Osteocyte (in vitro differentiated cells): ENCODE measurements around the gene INTS3. TPM values are rescaled to one million over a fixed set of nuclear protein-coding genes. Genes with fewer than 3 reads are reported as not detected.
A peak's percentile ranks its signal among the peaks of the same experiment; 100 is the strongest.

Source experiments
- DNase-seq: peaks from one replicate; pipeline ENCODE4 v3.0.0; 2021; ENCODE audit warnings: mixed read lengths; ENCODE audit not compliant: unreplicated experiment; ENCODE audit errors: extremely low spot score
- H3K27ac Mint-ChIP-seq: one replicate; pipeline ENCODE4 v1.8.0; 2021; ENCODE audit warnings: mild to moderate bottlenecking, mixed read lengths; ENCODE audit not compliant: unreplicated experiment
- H3K27me3 Mint-ChIP-seq: one replicate; pipeline ENCODE4 v1.8.0; 2021; ENCODE audit warnings: mixed read lengths; ENCODE audit not compliant: unreplicated experiment
- H3K36me3 Mint-ChIP-seq: one replicate; pipeline ENCODE4 v1.8.0; 2021; ENCODE audit warnings: mixed read lengths; ENCODE audit not compliant: unreplicated experiment
- H3K4me1 Mint-ChIP-seq: one replicate; pipeline ENCODE4 v1.8.0; 2021; ENCODE audit warnings: mixed read lengths; ENCODE audit not compliant: unreplicated experiment
- H3K4me3 Mint-ChIP-seq: one replicate; pipeline ENCODE4 v1.8.0; 2021; ENCODE audit warnings: mild to moderate bottlenecking, moderate library complexity, mixed read lengths; ENCODE audit not compliant: unreplicated experiment
- H3K9me3 Mint-ChIP-seq: one replicate; pipeline ENCODE4 v1.8.0; 2021; ENCODE audit warnings: mixed read lengths; ENCODE audit not compliant: unreplicated experiment
- CTCF ChIP-seq: fragments of 200-600 bp; sonication (generic); IDR thresholded peaks from 2 replicates; pipeline ENCODE4 v1.5.0; 2021; ENCODE audit warnings: antibody characterized with exemption, mild to moderate bottlenecking, moderate library complexity
- total RNA-seq: library from RNA; stranded (reverse); gene quantifications from 2 replicates; pipeline ENCODE4 v1.2.1, GENCODE V29; 2021

INTS3 gene
- total RNA-seq, 1 donor from 2014 or later = 65.9 TPM

GRCh38 chr1:153733970-153734369 is 6.1 kb downstream of the INTS3 start:
- Mint-ChIP-seq H3K4me3 (no peak overlapping the region), H3K36me3 (no peaks in the 10 kb centered on the region), H3K27me3 (no peaks in the 10 kb centered on the region), H3K9me3 (no peaks in the 10 kb centered on the region), H3K27ac (peak overlapping the region; percentile 9), H3K4me1 (peaks cover 19% of the 10 kb centered on the region)
- DNase-seq = no peak
- TF ChIP-seq CTCF = no peak

- Mint-ChIP-seq H3K4me1 (peaks cover 14% of the 10 kb centered on the region), H3K27me3 (no peaks in the 10 kb centered on the region), H3K4me3 (no peak overlapping the region), H3K36me3 (no peaks in the 10 kb centered on the region), H3K27ac (peak overlapping the region; percentile 9), H3K9me3 (no peaks in the 10 kb centered on the region)
- no peak for DNase-seq
- TF ChIP-seq CTCF = no peak
Observed at GRCh38 chr1:153734396-153735089, 6.7 kb downstream of the INTS3 start.

- no peaks in the 10 kb centered on the region for H3K36me3 Mint-ChIP-seq
- H3K9me3 Mint-ChIP-seq = no peaks in the 10 kb centered on the region
- no peak overlapping the region for H3K27ac Mint-ChIP-seq
- H3K4me1 Mint-ChIP-seq = peaks cover 8% of the 10 kb centered on the region
- H3K4me3 Mint-ChIP-seq = no peak overlapping the region
- no peaks in the 10 kb centered on the region for H3K27me3 Mint-ChIP-seq
- DNase-seq = no peak
- no peak for TF ChIP-seq CTCF
Observed at GRCh38 chr1:153735090-153735420, 7.2 kb downstream of the INTS3 start.

- no peaks in the 10 kb centered on the region for H3K4me1 Mint-ChIP-seq
- no peaks in the 10 kb centered on the region for H3K27me3 Mint-ChIP-seq
- no peak for TF ChIP-seq CTCF
- no peak overlapping the region for H3K27ac Mint-ChIP-seq
- no peak for DNase-seq
- H3K4me3 Mint-ChIP-seq = no peak overlapping the region
- H3K36me3 Mint-ChIP-seq = peaks cover 33% of the 10 kb centered on the region
- H3K9me3 Mint-ChIP-seq = no peaks in the 10 kb centered on the region
Observed at GRCh38 chr1:153741986-153742385, 14.1 kb downstream of the INTS3 start.

GRCh38 chr1:153742411-153743142 is 14.7 kb downstream of the INTS3 start:
- no peak for TF ChIP-seq CTCF
- H3K4me3 Mint-ChIP-seq = no peak overlapping the region
- H3K9me3 Mint-ChIP-seq = no peaks in the 10 kb centered on the region
- no peak for DNase-seq
- H3K27me3 Mint-ChIP-seq = no peaks in the 10 kb centered on the region
- peaks cover 33% of the 10 kb centered on the region for H3K36me3 Mint-ChIP-seq
- H3K27ac Mint-ChIP-seq = no peak overlapping the region
- no peaks in the 10 kb centered on the region for H3K4me1 Mint-ChIP-seq
